MM.1S (cell line): ENCODE measurements around the gene MRPS27.

Experiments
- EZH2 ChIP-seq: fragments of 300-600 bp; sonication (generic); optimal IDR thresholded peaks from 2 replicates; pipeline ENCODE3; 2017; ENCODE audit warnings: low read depth, mild to moderate bottlenecking, antibody characterized with exemption, low read length, mixed read lengths
- TF ChIP-seq, protein P1 (sequence below): fragments of 300-600 bp; sonication (generic); IDR thresholded peaks from 2 replicates; pipeline ENCODE4 v1.5.1; 2016; ENCODE audit warnings: antibody characterized with exemption, low read length, mixed read lengths

GRCh38 chr5:72273547-72273946 is 46.5 kb downstream of the MRPS27 start:
- TF ChIP-seq EZH2, result no peak
- TF ChIP-seq, protein P1, sequence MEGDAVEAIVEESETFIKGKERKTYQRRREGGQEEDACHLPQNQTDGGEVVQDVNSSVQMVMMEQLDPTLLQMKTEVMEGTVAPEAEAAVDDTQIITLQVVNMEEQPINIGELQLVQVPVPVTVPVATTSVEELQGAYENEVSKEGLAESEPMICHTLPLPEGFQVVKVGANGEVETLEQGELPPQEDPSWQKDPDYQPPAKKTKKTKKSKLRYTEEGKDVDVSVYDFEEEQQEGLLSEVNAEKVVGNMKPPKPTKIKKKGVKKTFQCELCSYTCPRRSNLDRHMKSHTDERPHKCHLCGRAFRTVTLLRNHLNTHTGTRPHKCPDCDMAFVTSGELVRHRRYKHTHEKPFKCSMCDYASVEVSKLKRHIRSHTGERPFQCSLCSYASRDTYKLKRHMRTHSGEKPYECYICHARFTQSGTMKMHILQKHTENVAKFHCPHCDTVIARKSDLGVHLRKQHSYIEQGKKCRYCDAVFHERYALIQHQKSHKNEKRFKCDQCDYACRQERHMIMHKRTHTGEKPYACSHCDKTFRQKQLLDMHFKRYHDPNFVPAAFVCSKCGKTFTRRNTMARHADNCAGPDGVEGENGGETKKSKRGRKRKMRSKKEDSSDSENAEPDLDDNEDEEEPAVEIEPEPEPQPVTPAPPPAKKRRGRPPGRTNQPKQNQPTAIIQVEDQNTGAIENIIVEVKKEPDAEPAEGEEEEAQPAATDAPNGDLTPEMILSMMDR, result no peak
